HG02678 (cell line): ENCODE data around the gene ELP5.
A peak's percentile ranks its signal among the peaks of the same experiment; 100 is the strongest.

Experiments
- ATAC-seq: cut with Tn5 transposase; IDR thresholded peaks from one replicate; pipeline ENCODE4 v1.9.1; 2021; ENCODE audit warnings: mild to moderate bottlenecking, moderate library complexity; ENCODE audit not compliant: unreplicated experiment

ELP5 gene

GRCh38 chr17:7252176-7253043, at the start of gene ELP5:
ELP5 (plus strand) TSS chr17:7252215; CDS start chr17:7252551, 336 bp downstream.
- ATAC-seq = peak; percentile 50

- ATAC-seq = no peak
Measured at GRCh38 chr17:7203391-7203790, 48.6 kb upstream of the ELP5 start.

GRCh38 chr17:7204336-7204735, 47.7 kb upstream of the ELP5 start:
- ATAC-seq = no peak

- peak; percentile 82 for ATAC-seq
Measured at GRCh38 chr17:7204828-7205461, 47.1 kb upstream of the ELP5 start.

DNA sequence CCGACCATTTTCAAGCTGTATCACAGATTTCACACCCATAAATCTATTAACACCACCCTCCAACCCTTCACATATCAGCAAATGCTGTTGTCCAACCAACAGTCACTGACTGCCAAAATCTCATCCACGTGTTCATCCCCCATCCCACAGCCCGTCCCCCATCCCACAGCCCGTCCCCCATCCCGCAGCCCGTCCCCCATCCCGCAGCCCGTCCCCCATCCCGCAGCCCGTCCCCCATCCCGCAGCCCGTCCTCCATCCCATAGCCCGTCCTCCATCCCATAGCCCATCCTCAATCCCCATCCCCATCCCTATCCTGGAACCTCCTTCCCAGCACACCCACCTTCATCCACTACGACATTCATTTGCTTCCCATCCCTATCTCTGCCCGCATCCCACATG, 46.5 kb upstream of the ELP5 start:
- no peak for ATAC-seq

- ATAC-seq = no peak
Measured at GRCh38 chr17:7207120-7208001, 44.7 kb upstream of the ELP5 start.

DNA sequence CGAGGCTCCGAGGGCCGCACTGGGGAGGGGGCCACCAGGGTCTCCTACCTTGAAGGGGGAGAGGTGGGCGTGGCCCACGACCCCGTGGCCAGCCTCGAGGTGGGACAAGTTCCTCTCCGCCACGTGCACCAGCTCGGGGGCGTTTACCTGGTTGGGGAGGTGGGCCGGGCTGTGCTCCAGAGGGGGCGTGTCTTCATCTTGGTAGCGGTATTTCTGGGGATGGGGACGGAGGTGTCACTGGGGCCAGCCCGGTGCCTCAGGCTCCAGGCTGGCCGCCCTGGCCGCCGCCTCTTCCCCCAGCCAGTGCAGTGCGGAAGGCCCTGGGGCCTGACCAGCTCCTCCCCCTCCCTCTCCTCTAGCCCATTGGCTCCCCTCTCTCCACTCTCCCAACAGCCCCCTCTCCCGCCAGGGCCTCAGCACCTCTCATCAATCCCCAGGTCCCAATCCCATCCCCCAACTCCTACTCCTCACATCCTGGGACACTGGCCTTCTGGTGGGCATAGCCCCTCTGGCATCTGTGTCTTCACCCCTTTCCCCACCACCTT, 43.9 kb upstream of the ELP5 start:
- ATAC-seq = no peak

DNA sequence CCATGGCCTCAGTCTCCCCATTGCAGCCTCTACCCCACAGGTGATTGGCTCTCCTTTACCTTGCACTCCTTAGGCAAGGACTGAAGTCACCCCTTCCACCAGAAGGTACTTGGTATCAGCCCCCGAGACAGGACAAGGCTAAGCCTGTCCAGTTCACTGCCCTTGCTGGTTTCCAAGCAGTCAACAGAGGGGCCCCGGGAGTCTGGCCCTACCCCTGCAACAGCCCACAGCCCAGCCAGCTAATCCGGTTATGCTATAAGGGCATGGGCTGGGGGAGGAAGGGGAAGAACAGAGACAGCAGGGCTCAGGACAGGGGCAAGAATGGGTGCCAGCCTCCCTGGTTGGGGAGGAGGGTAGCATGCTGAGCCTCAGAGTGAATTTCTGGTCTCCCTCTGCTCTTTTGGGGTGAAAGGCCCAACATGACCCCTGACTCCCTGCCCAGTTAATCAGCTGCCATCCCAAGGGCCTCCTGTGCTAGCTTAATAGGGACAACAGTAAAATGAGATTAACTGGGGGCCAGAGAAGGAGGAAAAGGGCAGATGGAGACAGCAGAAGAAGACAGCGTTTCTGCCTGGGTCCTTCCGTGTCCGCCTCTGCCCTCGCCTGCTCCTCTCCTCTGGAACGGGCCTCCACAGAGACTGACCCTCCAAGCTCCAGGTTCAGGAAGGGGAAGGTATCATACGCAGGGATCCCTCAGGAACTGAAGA, 43.1 kb upstream of the ELP5 start:
- no peak for ATAC-seq

- ATAC-seq = no peak
Measured at GRCh38 chr17:7211491-7212273, 40.3 kb upstream of the ELP5 start.

GRCh38 chr17:7213895-7214299, 38.1 kb upstream of the ELP5 start:
- ATAC-seq = peak; percentile 9

DNA sequence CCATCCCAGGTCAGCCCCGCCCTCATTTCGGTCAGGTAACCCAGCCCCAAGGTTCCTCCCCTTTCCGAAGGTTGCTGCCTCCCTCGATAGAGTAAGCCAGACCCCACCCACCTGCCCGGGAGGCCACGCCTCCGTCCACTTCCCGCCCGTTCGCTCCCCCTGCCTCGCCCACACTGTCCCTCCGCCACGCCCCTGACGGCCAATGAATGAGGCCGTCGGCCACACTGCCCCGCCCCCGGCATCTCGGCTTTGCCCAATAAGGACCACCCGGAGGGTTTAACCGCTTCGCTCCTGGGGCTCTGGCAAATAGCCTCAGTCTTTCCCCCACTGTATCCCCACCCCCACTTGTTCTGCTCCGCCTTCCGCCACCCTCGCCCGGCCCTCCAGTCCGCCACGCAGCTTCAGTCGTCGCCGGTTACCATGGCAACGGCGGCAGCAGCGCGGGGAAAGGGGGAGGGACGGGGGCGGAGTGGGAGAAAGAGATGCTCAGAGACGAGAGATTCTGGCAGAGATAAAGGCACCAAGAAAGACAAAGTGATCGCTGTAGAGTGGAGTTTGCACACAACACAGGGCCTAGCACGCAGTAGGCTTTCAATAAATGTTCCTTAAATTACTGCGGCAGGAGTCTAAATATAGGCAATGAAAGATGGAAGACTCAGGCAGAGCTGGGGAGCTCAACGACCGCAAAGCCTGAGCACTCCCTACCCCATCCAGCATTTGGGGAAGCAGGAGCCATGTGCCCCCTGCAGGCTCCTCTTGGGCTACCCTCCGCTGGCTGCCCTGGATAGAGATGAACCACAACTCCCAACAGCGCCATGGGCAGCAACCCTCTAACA, 37.5 kb upstream of the ELP5 start:
- ATAC-seq = peak; percentile 83

- no peak for ATAC-seq
Measured at GRCh38 chr17:7215136-7215638, 36.8 kb upstream of the ELP5 start.

GRCh38 chr17:7215652-7216180, 36.3 kb upstream of the ELP5 start:
- ATAC-seq = no peak

GRCh38 chr17:7216242-7217112, 35.5 kb upstream of the ELP5 start:
- ATAC-seq = no peak

DNA sequence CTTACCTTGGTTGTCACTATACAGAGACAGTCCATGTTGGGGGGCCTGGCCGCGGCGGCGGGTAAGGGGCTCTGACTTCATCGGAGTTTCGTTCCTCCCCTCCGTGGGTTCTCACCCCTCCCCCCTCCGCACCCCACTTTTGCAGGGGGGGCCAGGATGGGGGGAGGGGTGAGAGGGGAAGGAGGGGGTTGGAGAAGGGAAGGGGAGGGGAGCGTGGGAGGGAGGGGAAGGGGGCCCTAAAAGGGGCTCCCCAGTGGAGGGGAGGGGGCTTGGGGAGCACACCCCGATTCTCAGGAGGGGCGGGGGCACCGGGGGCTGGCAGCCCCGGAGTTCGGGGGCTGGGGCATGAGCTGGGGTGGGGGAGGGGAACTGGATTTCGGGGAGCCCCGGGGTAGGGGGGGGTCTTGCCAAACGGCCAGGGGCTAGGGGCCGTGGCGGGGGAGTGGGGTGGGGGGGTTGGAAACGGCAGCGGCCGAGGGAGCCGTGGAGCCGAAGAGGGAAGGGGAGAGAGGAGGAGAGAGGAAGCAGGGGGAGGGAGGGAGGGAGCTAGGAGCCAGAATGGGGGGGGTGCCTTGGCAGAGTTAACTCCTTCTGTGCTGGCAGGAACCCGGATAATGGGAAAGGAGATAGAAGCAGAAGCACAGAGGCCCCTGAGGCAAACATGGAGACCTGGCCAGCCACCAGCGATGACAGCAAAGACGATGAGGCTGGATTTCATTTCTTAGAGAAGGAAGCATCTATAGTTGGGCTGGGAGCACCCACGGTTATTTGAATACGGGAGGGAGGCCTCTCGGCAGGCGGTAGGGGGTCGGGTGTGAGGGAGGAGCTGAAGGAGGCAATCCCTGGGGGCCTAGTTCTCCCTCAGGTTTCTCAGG, 34.7 kb upstream of the ELP5 start:
- ATAC-seq = no peak

- no peak for ATAC-seq
Measured at GRCh38 chr17:7218166-7218565, 33.8 kb upstream of the ELP5 start.
